ENCODE data around the gene ACKR3. TPM values are rescaled to one million over a fixed set of nuclear protein-coding genes. Genes with fewer than 3 reads are reported as not detected.

Gene ACKR3
- total RNA-seq, 1 donor from 2014 or later = 1.2 TPM

GRCh38 chr2:236584521-236585384 lies 15.1 kb downstream of the ACKR3 start:
- no peak for DNase-seq
- Mint-ChIP-seq H3K27ac (ENCODE audit: unreplicated experiment) (no peak overlapping the region), H3K36me3 (ENCODE audit: unreplicated experiment) (peaks cover 19% of the 10 kb centered on the region), H3K9me3 (ENCODE audit: unreplicated experiment) (peaks cover 2% of the 10 kb centered on the region), H3K27me3 (ENCODE audit: unreplicated experiment) (no peaks in the 10 kb centered on the region), H3K4me1 (ENCODE audit: low read depth, unreplicated experiment) (peaks cover 23% of the 10 kb centered on the region), H3K4me3 (ENCODE audit: unreplicated experiment) (no peak overlapping the region)
- no peak for TF ChIP-seq CTCF (IDR thresholded peaks at IDR 0.05; ENCODE audit: partially characterized antibody, unreplicated experiment)

DNA sequence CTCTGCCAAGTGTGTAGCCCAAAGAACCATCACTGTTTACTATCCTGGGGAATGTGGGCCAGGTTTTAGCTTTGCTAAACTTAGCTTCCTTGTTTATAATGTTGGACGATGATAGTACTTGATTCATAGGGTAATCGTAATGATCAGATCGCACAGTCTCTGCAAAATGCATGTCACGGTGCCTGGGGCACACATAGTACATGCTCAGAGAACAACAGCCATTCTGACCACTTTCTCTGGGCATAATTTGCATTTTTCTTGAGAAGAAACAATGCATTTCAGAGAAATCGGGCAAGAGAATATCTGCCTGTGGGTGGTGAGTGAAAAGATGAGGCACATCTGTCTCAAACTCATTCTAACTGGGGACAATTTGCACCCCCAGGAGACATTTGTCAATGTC lies 16.3 kb downstream of the ACKR3 start:
- no peak overlapping the region for H3K4me3 Mint-ChIP-seq (ENCODE audit: unreplicated experiment)
- no peaks in the 10 kb centered on the region for H3K27me3 Mint-ChIP-seq (ENCODE audit: unreplicated experiment)
- H3K36me3 Mint-ChIP-seq (ENCODE audit: unreplicated experiment) = peaks cover 13% of the 10 kb centered on the region
- peaks cover 23% of the 10 kb centered on the region for H3K4me1 Mint-ChIP-seq (ENCODE audit: low read depth, unreplicated experiment)
- H3K9me3 Mint-ChIP-seq (ENCODE audit: unreplicated experiment) = peaks cover 2% of the 10 kb centered on the region
- no peak for TF ChIP-seq CTCF (IDR thresholded peaks at IDR 0.05; ENCODE audit: partially characterized antibody, unreplicated experiment)
- DNase-seq = no peak
- H3K27ac Mint-ChIP-seq (ENCODE audit: unreplicated experiment) = no peak overlapping the region

GRCh38 chr2:236587861-236588815 lies 18.5 kb downstream of the ACKR3 start:
- Mint-ChIP-seq H3K36me3 (ENCODE audit: unreplicated experiment) (peaks cover 9% of the 10 kb centered on the region), H3K4me3 (ENCODE audit: unreplicated experiment) (no peak overlapping the region), H3K4me1 (ENCODE audit: low read depth, unreplicated experiment) (peaks cover 17% of the 10 kb centered on the region), H3K27me3 (ENCODE audit: unreplicated experiment) (no peaks in the 10 kb centered on the region), H3K9me3 (ENCODE audit: unreplicated experiment) (peaks cover 4% of the 10 kb centered on the region), H3K27ac (ENCODE audit: unreplicated experiment) (no peak overlapping the region)
- TF ChIP-seq CTCF (IDR thresholded peaks at IDR 0.05; ENCODE audit: partially characterized antibody, unreplicated experiment) = no peak
- no peak for DNase-seq

GRCh38 chr2:236588932-236589592 lies 19.4 kb downstream of the ACKR3 start:
- no peak for TF ChIP-seq CTCF (IDR thresholded peaks at IDR 0.05; ENCODE audit: partially characterized antibody, unreplicated experiment)
- no peak overlapping the region for H3K4me3 Mint-ChIP-seq (ENCODE audit: unreplicated experiment)
- DNase-seq = no peak
- no peaks in the 10 kb centered on the region for H3K27me3 Mint-ChIP-seq (ENCODE audit: unreplicated experiment)
- H3K36me3 Mint-ChIP-seq (ENCODE audit: unreplicated experiment) = peaks cover 9% of the 10 kb centered on the region
- no peak overlapping the region for H3K27ac Mint-ChIP-seq (ENCODE audit: unreplicated experiment)
- H3K4me1 Mint-ChIP-seq (ENCODE audit: low read depth, unreplicated experiment) = peaks cover 16% of the 10 kb centered on the region
- H3K9me3 Mint-ChIP-seq (ENCODE audit: unreplicated experiment) = peaks cover 4% of the 10 kb centered on the region

Measured in glutamatergic neuron (in vitro differentiated cells).